Panc1 (cell line): Measurements from ENCODE around the gene DIMT1. TPM values are rescaled to one million over a fixed set of nuclear protein-coding genes. Genes with fewer than 3 reads are reported as not detected.

ENCODE experiments used
- ATAC-seq: fragments of 200-7000 bp; cut with Tn5 transposase; 2 replicates; pipeline ENCODE4 v1.9.1; 2020; ENCODE audit warnings: mild to moderate bottlenecking, moderate library complexity
- BruUV-seq: library from RNA; stranded (reverse); fragments of 400-500 nt; replicated peaks from 2 replicates; lab custom pipeline; 2021; lab: Mats Ljungman, UMichigan
- CTCF ChIA-PET: fragments of 300-600 bp; sonication (Branson Sonifier 250); formaldehyde crosslinking; loops from one replicate; lab custom pipeline; 2022; ENCODE audit warnings: antibody characterized with exemption; lab: Charles Lee
- POLR2A ChIA-PET: fragments of 300-600 bp; sonication (Branson Sonifier 250); formaldehyde crosslinking; loops from one replicate; lab custom pipeline; 2022; ENCODE audit warnings: antibody characterized with exemption; lab: Charles Lee
- DNase-seq: peaks from one replicate; pipeline ENCODE4 v3.0.0-alpha.2; 2010; ENCODE audit warnings: low read depth, low spot score
- H3K27ac ChIP-seq: 2 replicates; pipeline ENCODE4 v1.5.1; 2011; ENCODE audit warnings: mild to moderate bottlenecking, low read length, inconsistent platforms
- H3K27me3 ChIP-seq: fragments of 200-500 bp; sonication (Bioruptor generic); 2 replicates; pipeline ENCODE4 v1.6.0; 2014; ENCODE audit warnings: low read length, inconsistent platforms; ENCODE audit not compliant: control insufficient read depth, insufficient read depth
- H3K36me3 ChIP-seq: fragments of 200-500 bp; sonication (Bioruptor generic); 2 replicates; pipeline ENCODE4 v1.5.1; 2014; ENCODE audit warnings: inconsistent platforms, mild to moderate bottlenecking, low read length, moderate library complexity; ENCODE audit not compliant: control insufficient read depth, insufficient read depth
- H3K4me1 ChIP-seq: 2 replicates; pipeline ENCODE4 v1.5.1; 2011; ENCODE audit warnings: inconsistent platforms, mild to moderate bottlenecking, low read length, moderate library complexity; ENCODE audit not compliant: control insufficient read depth, insufficient read depth
- H3K4me3 ChIP-seq, 2 experiments: 2 replicates each; pipeline ENCODE4 v1.5.1; 2011 to 2012; ENCODE audit warnings: low read depth in 2 of 2, low read length in 2 of 2, mild to moderate bottlenecking in 2 of 2, inconsistent platforms in 1 of 2, moderate library complexity in 1 of 2
- H3K9me3 ChIP-seq: fragments of 200-500 bp; sonication (Bioruptor generic); 2 replicates; pipeline ENCODE4 v1.5.1; 2014; ENCODE audit warnings: low read depth, mild to moderate bottlenecking, inconsistent platforms, low read length, moderate library complexity; ENCODE audit not compliant: control insufficient read depth, insufficient read depth
- POLR2AphosphoS5 ChIP-seq: IDR thresholded peaks from 2 replicates; pipeline ENCODE4 v1.6.1; 2012; ENCODE audit warnings: mild to moderate bottlenecking, low read depth, low read length, moderate library complexity
- REST ChIP-seq, 2 experiments: IDR thresholded peaks; 2 replicates each; pipeline ENCODE4 v1.6.1; 2011 to 2012; ENCODE audit warnings: low read depth in 2 of 2, control low read depth in 1 of 2, low read length in 1 of 2, mild to moderate bottlenecking in 1 of 2, moderate library complexity in 1 of 2; ENCODE audit not compliant: insufficient read depth in 1 of 2
- SIN3A ChIP-seq: IDR thresholded peaks from 2 replicates; pipeline ENCODE4 v1.6.1; 2012; ENCODE audit warnings: low read depth, mild to moderate bottlenecking, low read length, moderate library complexity, borderline replicate concordance; ENCODE audit not compliant: insufficient read depth
- TCF7L2 ChIP-seq: IDR thresholded peaks from 2 replicates; pipeline ENCODE4 v1.6.1; 2011; ENCODE audit warnings: mild to moderate bottlenecking, low read depth, low read length, inconsistent platforms
- in situ Hi-C: cut with HindIII; loops from 2 replicates; pipeline ENCODE4 v1.10.0; 2016; ENCODE audit warnings: low sequenced_read_pairs, low pct_unique_long_range_greater_than_20kb
- intact Hi-C: fragments of 100-400 bp; cut with micrococcal nuclease; formaldehyde crosslinking; loops from one replicate; pipeline ENCODE4 v1.10.0; 2022; ENCODE audit not compliant: unreplicated experiment
- total RNA-seq: library from RNA; stranded (reverse); gene quantifications from one replicate; pipeline ENCODE4 v1.2.1, GENCODE V29; 2021; ENCODE audit not compliant: unreplicated experiment
- TF ChIP-seq, protein P1 (sequence below): fragments of 450-650 bp; IDR thresholded peaks from 2 replicates; pipeline ENCODE4 v1.5.1; 2017; ENCODE audit warnings: mild to moderate bottlenecking

DIMT1 gene
- total RNA-seq, 1 experiment from 2014 or later, result 37.2 TPM

GRCh38 chr5:62431735-62432620 lies 28.3 kb upstream of the DIMT1 start:
- BruUV-seq, result no TSS peak
- no peak overlapping the region for H3K27ac ChIP-seq
- no peaks in the 10 kb centered on the region for H3K4me1 ChIP-seq
- TF ChIP-seq POLR2AphosphoS5 (no peak), REST (IDR thresholded peaks at IDR 0.05; ENCODE audit: insufficient read depth in 1 of 2, low read depth in 2 of 2, low read length in 1 of 2) (no peak), SIN3A (no peak), TCF7L2 (no peak)
- TF ChIP-seq, protein P1, sequence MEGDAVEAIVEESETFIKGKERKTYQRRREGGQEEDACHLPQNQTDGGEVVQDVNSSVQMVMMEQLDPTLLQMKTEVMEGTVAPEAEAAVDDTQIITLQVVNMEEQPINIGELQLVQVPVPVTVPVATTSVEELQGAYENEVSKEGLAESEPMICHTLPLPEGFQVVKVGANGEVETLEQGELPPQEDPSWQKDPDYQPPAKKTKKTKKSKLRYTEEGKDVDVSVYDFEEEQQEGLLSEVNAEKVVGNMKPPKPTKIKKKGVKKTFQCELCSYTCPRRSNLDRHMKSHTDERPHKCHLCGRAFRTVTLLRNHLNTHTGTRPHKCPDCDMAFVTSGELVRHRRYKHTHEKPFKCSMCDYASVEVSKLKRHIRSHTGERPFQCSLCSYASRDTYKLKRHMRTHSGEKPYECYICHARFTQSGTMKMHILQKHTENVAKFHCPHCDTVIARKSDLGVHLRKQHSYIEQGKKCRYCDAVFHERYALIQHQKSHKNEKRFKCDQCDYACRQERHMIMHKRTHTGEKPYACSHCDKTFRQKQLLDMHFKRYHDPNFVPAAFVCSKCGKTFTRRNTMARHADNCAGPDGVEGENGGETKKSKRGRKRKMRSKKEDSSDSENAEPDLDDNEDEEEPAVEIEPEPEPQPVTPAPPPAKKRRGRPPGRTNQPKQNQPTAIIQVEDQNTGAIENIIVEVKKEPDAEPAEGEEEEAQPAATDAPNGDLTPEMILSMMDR, result no peak
- POLR2A ChIA-PET, result interaction anchor here (0.6 kb wide), 1 partner anchor 1041 kb away, joined by 5 read pairs; no protein-coding TSS in a partner anchor
- H3K9me3 ChIP-seq, result no peaks in the 10 kb centered on the region
- DNase-seq, result no peak
- intact Hi-C loops, result no loop called here
- in situ Hi-C loops, result no loop called here
- H3K36me3 ChIP-seq, result no peaks in the 10 kb centered on the region
- H3K27me3 ChIP-seq, result no peaks in the 10 kb centered on the region
- H3K4me3 ChIP-seq, result no peak overlapping the region
- no peak for ATAC-seq
- CTCF ChIA-PET, result interaction anchor here (0.9 to 1.3 kb wide), 2 partner anchors 12 to 28 kb away, joined by 3 to 5 read pairs; no protein-coding TSS in a partner anchor

DNA sequence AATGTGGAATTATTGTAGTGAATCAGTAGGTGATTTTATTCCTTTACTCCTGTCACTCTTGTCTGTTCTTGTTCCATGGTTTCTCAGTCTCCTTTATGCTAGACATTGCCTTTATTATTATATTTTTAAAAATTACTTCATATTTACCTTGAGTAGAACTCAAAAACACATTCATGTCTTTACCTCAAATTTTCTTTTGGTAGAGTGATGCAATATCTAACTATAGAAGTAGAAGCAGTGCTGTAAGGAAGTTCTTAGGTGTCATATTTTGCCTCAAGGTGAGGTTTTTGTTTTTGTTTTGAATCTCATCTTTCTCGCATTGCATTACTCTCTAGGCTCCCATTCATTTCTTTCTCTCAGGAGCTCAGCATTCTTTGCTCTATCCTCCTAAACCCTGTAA lies 21.1 kb upstream of the DIMT1 start:
- no peaks in the 10 kb centered on the region for H3K36me3 ChIP-seq
- H3K27me3 ChIP-seq, result no peaks in the 10 kb centered on the region
- intact Hi-C loops (loop anchor here (10.0 kb wide), 1 partner anchor 1140 kb away; no protein-coding TSS in a partner anchor), in situ Hi-C loops (no loop called here)
- ATAC-seq, result no peak
- H3K4me1 ChIP-seq, result no peaks in the 10 kb centered on the region
- no peak overlapping the region for H3K27ac ChIP-seq
- DNase-seq, result no peak
- no peak overlapping the region for H3K4me3 ChIP-seq
- POLR2A ChIA-PET, result no interaction called here
- no peaks in the 10 kb centered on the region for H3K9me3 ChIP-seq
- TF ChIP-seq, protein P1, result no peak
- TF ChIP-seq SIN3A, result no peak
- no peak for TF ChIP-seq REST (IDR thresholded peaks at IDR 0.05; ENCODE audit: insufficient read depth in 1 of 2, low read depth in 2 of 2, low read length in 1 of 2)
- TF ChIP-seq POLR2AphosphoS5, result no peak
- TF ChIP-seq TCF7L2, result no peak
- CTCF ChIA-PET, result no interaction called here
- BruUV-seq, result no TSS peak
